Measurements from ENCODE around the gene CBX1. TPM values are rescaled to one million over a fixed set of nuclear protein-coding genes. Genes with fewer than 3 reads are reported as not detected.

CBX1 gene
- total and polyA plus RNA-seq, 2 donors from 2014 or later: 37.8 to 40.2 TPM

- Histone ChIP-seq H3K9ac (ENCODE audit: low read length in 3 of 3) (no peak overlapping the region), H3K4me3 (ENCODE audit: low read length in 3 of 3) (peak overlapping the region in 1 of 3 donors; percentile 94), H3K36me3 (ENCODE audit: control insufficient read depth in 2 of 3, insufficient read depth in 3 of 3, low read length in 3 of 3) (peaks cover 0 to 6% (median 3%) of the 10 kb centered on the region in 3 donors), H3K27me3 (ENCODE audit: control insufficient read depth, insufficient read depth, low read length) (no peaks in the 10 kb centered on the region), H3K4me1 (ENCODE audit: control insufficient read depth in 2 of 3, insufficient read depth in 2 of 3, low read depth in 1 of 3, low read length in 3 of 3) (peaks cover 6 to 19% (median 11%) of the 10 kb centered on the region in 3 donors), H3K27ac (ENCODE audit: low read depth in 2 of 2, low read length in 2 of 2) (no peak overlapping the region), H3K9me3 (ENCODE audit: control insufficient read depth in 2 of 3, insufficient read depth in 1 of 3, low read length in 3 of 3) (no peaks in the 10 kb centered on the region)
- DNase-seq: no peak
- no peak for FAIRE-seq
- no peak for TF ChIP-seq CTCF (IDR thresholded peaks at IDR 0.05; ENCODE audit: borderline replicate concordance, extremely low read depth, insufficient read depth)
- intact Hi-C loops (cut with DNase I): no loop called here
Observed at GRCh38 chr17:48046296-48046695, 55.0 kb downstream of the CBX1 start.

- H3K9ac ChIP-seq (ENCODE audit: low read length in 3 of 3): no peak overlapping the region
- H3K4me3 ChIP-seq (ENCODE audit: low read length in 3 of 3): no peak overlapping the region
- no peak for FAIRE-seq
- DNase-seq: no peak
- intact Hi-C loops (cut with DNase I): no loop called here
- H3K36me3 ChIP-seq (ENCODE audit: control insufficient read depth in 2 of 3, insufficient read depth in 3 of 3, low read length in 3 of 3): no peaks in the 10 kb centered on the region
- TF ChIP-seq CTCF (IDR thresholded peaks at IDR 0.05; ENCODE audit: borderline replicate concordance, extremely low read depth, insufficient read depth): no peak
- H3K4me1 ChIP-seq (ENCODE audit: control insufficient read depth in 2 of 3, insufficient read depth in 2 of 3, low read depth in 1 of 3, low read length in 3 of 3): peaks cover under 1 to 11% (median 3%) of the 10 kb centered on the region in 3 donors
- no peaks in the 10 kb centered on the region for H3K9me3 ChIP-seq (ENCODE audit: control insufficient read depth in 2 of 3, insufficient read depth in 1 of 3, low read length in 3 of 3)
- no peaks in the 10 kb centered on the region for H3K27me3 ChIP-seq (ENCODE audit: control insufficient read depth, insufficient read depth, low read length)
- H3K27ac ChIP-seq (ENCODE audit: low read depth in 2 of 2, low read length in 2 of 2): no peak overlapping the region
Observed at GRCh38 chr17:48045316-48046001, 55.8 kb downstream of the CBX1 start.

- Histone ChIP-seq H3K9me3 (ENCODE audit: control insufficient read depth in 2 of 3, insufficient read depth in 1 of 3, low read length in 3 of 3) (no peaks in the 10 kb centered on the region), H3K27ac (ENCODE audit: low read depth in 2 of 2, low read length in 2 of 2) (no peak overlapping the region), H3K4me3 (ENCODE audit: low read length in 3 of 3) (no peak overlapping the region), H3K36me3 (ENCODE audit: control insufficient read depth in 2 of 3, insufficient read depth in 3 of 3, low read length in 3 of 3) (no peaks in the 10 kb centered on the region), H3K27me3 (ENCODE audit: control insufficient read depth, insufficient read depth, low read length) (no peaks in the 10 kb centered on the region), H3K9ac (ENCODE audit: low read length in 3 of 3) (no peak overlapping the region), H3K4me1 (ENCODE audit: control insufficient read depth in 2 of 3, insufficient read depth in 2 of 3, low read depth in 1 of 3, low read length in 3 of 3) (peaks cover 0 to 7% (median 2%) of the 10 kb centered on the region in 3 donors)
- no peak for DNase-seq
- FAIRE-seq: no peak
- intact Hi-C loops (cut with DNase I): no loop called here
- no peak for TF ChIP-seq CTCF (IDR thresholded peaks at IDR 0.05; ENCODE audit: borderline replicate concordance, extremely low read depth, insufficient read depth)
Observed at GRCh38 chr17:48044851-48045250, 56.4 kb downstream of the CBX1 start.
